Measurements from ENCODE around the gene CLDN24. TPM values are rescaled to one million over a fixed set of nuclear protein-coding genes. Genes with fewer than 3 reads are reported as not detected.

The CLDN24 gene
- total and polyA plus RNA-seq, 2 donors (not counting 3 experiments of a cell fraction or from before 2014, with no cell fraction given), result not detected

DNA sequence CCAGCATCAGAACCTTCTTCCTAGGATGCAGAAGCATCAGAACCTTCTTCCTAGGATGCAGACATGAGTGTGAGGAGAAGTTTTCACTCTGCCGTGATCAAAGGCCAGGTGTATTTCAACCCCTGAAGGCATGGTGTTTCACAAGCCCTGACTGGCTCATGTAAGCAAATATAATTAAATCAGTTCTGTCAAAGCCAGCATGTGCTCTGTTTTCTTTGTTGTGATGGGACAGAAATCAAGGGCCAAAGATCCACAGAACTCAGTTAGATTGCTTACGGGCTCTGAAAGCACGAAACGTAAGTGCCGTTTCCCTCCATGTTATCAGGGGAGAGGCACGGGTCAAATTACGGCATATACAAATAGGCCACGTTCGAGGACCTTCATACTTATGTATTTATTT lies 32.0 kb upstream of the CLDN24 start:
- intact Hi-C loops (cut with micrococcal nuclease), result loop anchor here (2.0 kb wide), 2 partner anchors 21 to 45 kb away; no protein-coding TSS in a partner anchor
- Histone ChIP-seq H3K4me2 (ENCODE audit: insufficient read depth, low read length) (no peak overlapping the region), H3K79me2 (ENCODE audit: control insufficient read depth, insufficient read depth, low read length) (no peaks in the 10 kb centered on the region), H3K9me3 (replicated peaks; ENCODE audit: control insufficient read depth, insufficient read depth, low read length) (no peaks in the 10 kb centered on the region), H4K20me1 (replicated peaks; ENCODE audit: control insufficient read depth, extremely low read depth, insufficient read depth, low read length) (no peaks in the 10 kb centered on the region), H3K9ac (replicated peaks; ENCODE audit: extremely low read depth, insufficient read depth, low read length) (no peak overlapping the region), H3K4me3 (replicated peaks in 1 of 3; ENCODE audit: insufficient read depth in 1 of 3, low read depth in 1 of 3, low read length in 3 of 3) (no peak overlapping the region), H3K9me1 (replicated peaks; ENCODE audit: control insufficient read depth, extremely low read depth, insufficient read depth, low read length) (no peaks in the 10 kb centered on the region), H2AFZ (ENCODE audit: low read depth, low read length) (no peak overlapping the region), H3K27ac (ENCODE audit: insufficient read depth, low read depth, low read length) (no peak overlapping the region), H3K27me3 (ENCODE audit: control insufficient read depth in 2 of 2, insufficient read depth in 2 of 2, low read length in 2 of 2) (peaks cover 0 to 2% of the 10 kb centered on the region in 2 experiments), H3K36me3 (ENCODE audit: control insufficient read depth in 2 of 2, extremely low read depth in 1 of 2, insufficient read depth in 2 of 2, low read length in 2 of 2) (no peaks in the 10 kb centered on the region), H3K4me1 (ENCODE audit: control insufficient read depth, extremely low read depth, insufficient read depth, low read length) (peaks cover 16% of the 10 kb centered on the region)
- no peak for TF ChIP-seq EZH2 (IDR thresholded peaks at IDR 0.05; ENCODE audit: borderline replicate concordance, low read depth, low read length, severe bottlenecking)
- no peak for TF ChIP-seq JUN (IDR thresholded peaks at IDR 0.05; ENCODE audit: borderline replicate concordance, insufficient read depth, insufficient read length, low read depth)
- TF ChIP-seq GATA2 (IDR thresholded peaks at IDR 0.05; ENCODE audit: insufficient read depth, insufficient read length, low read depth, low read length), result no peak
- TF ChIP-seq, protein P1, sequence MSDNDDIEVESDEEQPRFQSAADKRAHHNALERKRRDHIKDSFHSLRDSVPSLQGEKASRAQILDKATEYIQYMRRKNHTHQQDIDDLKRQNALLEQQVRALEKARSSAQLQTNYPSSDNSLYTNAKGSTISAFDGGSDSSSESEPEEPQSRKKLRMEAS (IDR thresholded peaks at IDR 0.05; ENCODE audit: insufficient read depth, insufficient read length), result no peak
- TF ChIP-seq FOS (IDR thresholded peaks at IDR 0.05; ENCODE audit: borderline replicate concordance, insufficient read depth, low read length), result no peak
- no peak for TF ChIP-seq POLR2A (IDR thresholded peaks at IDR 0.05; ENCODE audit: low read depth, low read length)
- TF ChIP-seq, protein P2, sequence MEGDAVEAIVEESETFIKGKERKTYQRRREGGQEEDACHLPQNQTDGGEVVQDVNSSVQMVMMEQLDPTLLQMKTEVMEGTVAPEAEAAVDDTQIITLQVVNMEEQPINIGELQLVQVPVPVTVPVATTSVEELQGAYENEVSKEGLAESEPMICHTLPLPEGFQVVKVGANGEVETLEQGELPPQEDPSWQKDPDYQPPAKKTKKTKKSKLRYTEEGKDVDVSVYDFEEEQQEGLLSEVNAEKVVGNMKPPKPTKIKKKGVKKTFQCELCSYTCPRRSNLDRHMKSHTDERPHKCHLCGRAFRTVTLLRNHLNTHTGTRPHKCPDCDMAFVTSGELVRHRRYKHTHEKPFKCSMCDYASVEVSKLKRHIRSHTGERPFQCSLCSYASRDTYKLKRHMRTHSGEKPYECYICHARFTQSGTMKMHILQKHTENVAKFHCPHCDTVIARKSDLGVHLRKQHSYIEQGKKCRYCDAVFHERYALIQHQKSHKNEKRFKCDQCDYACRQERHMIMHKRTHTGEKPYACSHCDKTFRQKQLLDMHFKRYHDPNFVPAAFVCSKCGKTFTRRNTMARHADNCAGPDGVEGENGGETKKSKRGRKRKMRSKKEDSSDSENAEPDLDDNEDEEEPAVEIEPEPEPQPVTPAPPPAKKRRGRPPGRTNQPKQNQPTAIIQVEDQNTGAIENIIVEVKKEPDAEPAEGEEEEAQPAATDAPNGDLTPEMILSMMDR (IDR thresholded peaks at IDR 0.05; ENCODE audit: extremely low read depth in 1 of 2, insufficient read depth in 1 of 2, low read depth in 1 of 2, low read length in 2 of 2), result no peak
- TF ChIP-seq POLR2AphosphoS5 (IDR thresholded peaks at IDR 0.05; ENCODE audit: insufficient read depth, low read depth, low read length), result no peak
- TF ChIP-seq MYC (IDR thresholded peaks at IDR 0.05; ENCODE audit: low read depth, low read length), result no peak
- dilution Hi-C loops (cut with MboI; ENCODE audit: extremely low pct_ligation_motif_present, low sequenced_read_pairs), result no loop called here
- ChIA-PET CTCF (interaction anchor here (1.1 to 1.3 kb wide), 2 partner anchors 17 to 19 kb away, joined by 3 read pairs; no protein-coding TSS in a partner anchor), POLR2A (no interaction called here)
- DNase-seq (ENCODE audit: low read depth, low spot score), result no peak
- no TSS peak for BruUV-seq (replicated peaks)
- FAIRE-seq, result no peak
